Measurements from ENCODE around the gene ZNF143. TPM values are rescaled to one million over a fixed set of nuclear protein-coding genes. Genes with fewer than 3 reads are reported as not detected.

The ZNF143 gene
- total and polyA plus RNA-seq, 10 of the 15 experiments (the other 5 are each of a cell fraction or from before 2014, with no cell fraction given) = 13.6 to 48.7 (median 19.4) TPM

DNA sequence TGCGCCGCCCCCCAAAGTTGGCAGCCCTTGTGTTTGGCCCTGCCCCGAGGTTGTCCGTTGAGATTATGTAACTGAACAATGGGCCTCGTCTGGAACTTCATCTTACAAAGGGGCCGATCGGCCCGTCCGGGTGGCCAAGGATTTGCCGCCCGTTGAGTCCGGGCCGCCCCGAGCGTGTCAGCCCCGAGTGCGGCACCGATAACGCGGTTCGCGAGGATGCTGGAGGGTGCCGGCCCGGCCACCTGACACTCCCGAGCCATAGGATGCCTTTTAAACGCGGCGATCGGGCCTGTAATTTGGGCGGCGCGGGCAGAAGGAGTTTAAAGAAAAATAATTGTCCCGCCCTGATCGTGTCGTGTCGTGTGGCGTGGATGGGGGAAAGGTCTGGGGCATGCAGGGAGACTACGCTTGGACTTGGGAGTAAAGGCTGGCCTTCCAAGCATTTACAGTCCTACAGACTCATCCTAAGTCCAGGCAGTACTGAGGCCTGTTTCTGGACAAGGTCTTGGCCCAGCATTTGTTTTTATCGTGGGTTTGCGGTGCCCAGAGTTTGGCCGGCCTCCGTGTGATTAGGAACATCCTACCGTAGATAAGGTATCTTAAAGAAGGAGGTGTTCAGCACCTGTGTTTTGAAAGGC, 113.9 kb downstream of the ZNF143 start (continued):
- no peak for TF ChIP-seq GABPA (IDR thresholded peaks at IDR 0.05; ENCODE audit: low read depth)
- TF ChIP-seq POLR2A (IDR thresholded peaks at IDR 0.05; ENCODE audit: low read depth, low read length) = peak; percentile 54

DNA sequence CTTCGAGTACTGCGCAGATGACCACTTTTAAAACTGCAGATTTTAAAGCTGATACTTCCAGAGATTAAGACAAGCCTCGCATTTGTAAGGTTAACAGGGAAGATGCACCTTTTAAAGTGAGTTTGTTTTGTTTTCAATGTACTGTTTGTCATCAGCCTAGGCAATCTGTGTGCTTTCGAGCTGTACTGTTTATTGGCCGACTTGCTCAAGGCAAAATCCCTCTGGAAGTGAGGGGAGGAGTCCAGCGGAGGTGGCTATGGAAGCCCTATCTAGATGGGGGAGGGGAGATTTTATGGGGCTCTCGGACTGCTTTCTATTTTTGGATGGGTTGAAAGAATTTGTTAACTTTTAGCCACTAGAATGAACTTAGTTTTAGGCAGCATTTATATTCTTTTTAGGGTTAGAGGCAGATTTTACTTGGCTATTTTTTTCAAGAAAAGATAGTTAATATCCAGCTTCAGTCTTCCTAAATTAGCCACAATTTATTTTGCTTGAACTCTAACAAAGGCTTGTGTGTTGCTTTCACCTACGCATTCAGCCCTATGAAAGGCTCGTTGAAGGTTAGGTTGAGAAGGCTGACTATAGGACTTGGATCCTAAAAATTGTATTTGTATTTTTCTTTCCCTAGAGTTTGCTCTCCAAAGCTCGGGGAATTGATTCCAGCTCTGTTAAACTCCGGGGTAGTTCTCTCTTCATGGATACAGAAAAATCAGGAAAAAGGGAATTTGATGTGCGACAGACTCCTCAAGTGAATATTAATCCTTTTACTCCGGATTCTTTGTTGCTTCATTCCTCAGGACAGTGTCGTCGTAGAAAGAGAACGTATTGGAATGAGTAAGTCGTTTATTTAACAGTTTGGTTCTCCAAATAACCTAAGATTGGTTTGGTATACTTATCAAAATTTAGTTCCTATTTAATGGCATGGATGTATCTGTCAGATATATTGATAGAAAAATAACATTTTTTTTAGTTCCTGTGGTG, 114.7 kb downstream of the ZNF143 start:
- H3K4me3 ChIP-seq = peak overlapping the region; percentile 90
- FAIRE-seq (no peak), ATAC-seq (no peak), DNase-seq (ENCODE audit: low read depth, low spot score) (no peak)
- SMC1A ChIA-PET (ENCODE audit: uncharacterized antibody, unreplicated experiment) = interaction anchor here (0.6 to 3.8 kb wide), 18 partner anchors 9 to 173 kb away, joined by 3 to 64 read pairs (median 5); no protein-coding TSS in a partner anchor
- peaks cover 0 to 3% of the 10 kb centered on the region in 2 experiments; a peak in 2 of 4 replicates for H3K36me3 ChIP-seq (ENCODE audit: control insufficient read depth in 2 of 2, insufficient read depth in 2 of 2, low read length in 1 of 2)
- POLR2A ChIA-PET = interaction anchor here (0.5 to 4.0 kb wide), 12 partner anchors 9 to 191 kb away, joined by 3 to 19 read pairs (median 6); partner anchors contain the start of gene IPO7
- RAD21 ChIA-PET (ENCODE audit: unreplicated experiment) = interaction anchor here (0.7 to 4.0 kb wide), 14 partner anchors 10 to 728 kb away, joined by 3 to 46 read pairs (median 7); partner anchors contain the start of genes SWAP70 and ZNF143
- peak overlapping the region; percentile 90 for H3K27ac ChIP-seq (ENCODE audit: control insufficient read depth, insufficient read depth)
- H3K4me2 ChIP-seq (ENCODE audit: control insufficient read depth, insufficient read depth) = peak overlapping the region; percentile 41
- H3K79me2 ChIP-seq (ENCODE audit: control insufficient read depth, insufficient read depth, low read length) = peaks cover 64% of the 10 kb centered on the region
- H3K9me3 ChIP-seq (replicated peaks; ENCODE audit: control insufficient read depth, insufficient read depth, low read length) = no peaks in the 10 kb centered on the region
- H3K27me3 ChIP-seq (replicated peaks in 1 of 2; ENCODE audit: control insufficient read depth in 2 of 2, insufficient read depth in 2 of 2, low read length in 1 of 2) = no peaks in the 10 kb centered on the region
- H4K20me1 ChIP-seq (ENCODE audit: control insufficient read depth, insufficient read depth) = no peaks in the 10 kb centered on the region
- in situ Hi-C loops (cut with MboI) = no loop called here
- peak overlapping the region; percentile 76 for H3K9ac ChIP-seq (ENCODE audit: control insufficient read depth, insufficient read depth, low read length)
- intact Hi-C loops (cut with micrococcal nuclease; ENCODE audit: unreplicated experiment) = loop anchor here (2.0 kb wide), 1 partner anchor 173 kb away; no protein-coding TSS in a partner anchor
- under 1% methylated on average over 17 of the region's 17 CpGs for WGBS (ENCODE audit: insufficient coverage, insufficient replicate concordance, low lambda C conversion rate, missing lambda C conversion rate)
- CTCF ChIA-PET = interaction anchor here (0.6 to 3.7 kb wide), 15 partner anchors 8 to 501 kb away, joined by 3 to 31 read pairs (median 3); no protein-coding TSS in a partner anchor
- peak overlapping the region; percentile 72 for H2AFZ ChIP-seq (ENCODE audit: control insufficient read depth, low read depth, low read length)
- H3K4me1 ChIP-seq (ENCODE audit: control insufficient read depth, insufficient read depth, low read length) = no peaks in the 10 kb centered on the region
- TSS peak; percentile 58 for BruUV-seq (replicated peaks)
- TF ChIP-seq, protein P1, sequence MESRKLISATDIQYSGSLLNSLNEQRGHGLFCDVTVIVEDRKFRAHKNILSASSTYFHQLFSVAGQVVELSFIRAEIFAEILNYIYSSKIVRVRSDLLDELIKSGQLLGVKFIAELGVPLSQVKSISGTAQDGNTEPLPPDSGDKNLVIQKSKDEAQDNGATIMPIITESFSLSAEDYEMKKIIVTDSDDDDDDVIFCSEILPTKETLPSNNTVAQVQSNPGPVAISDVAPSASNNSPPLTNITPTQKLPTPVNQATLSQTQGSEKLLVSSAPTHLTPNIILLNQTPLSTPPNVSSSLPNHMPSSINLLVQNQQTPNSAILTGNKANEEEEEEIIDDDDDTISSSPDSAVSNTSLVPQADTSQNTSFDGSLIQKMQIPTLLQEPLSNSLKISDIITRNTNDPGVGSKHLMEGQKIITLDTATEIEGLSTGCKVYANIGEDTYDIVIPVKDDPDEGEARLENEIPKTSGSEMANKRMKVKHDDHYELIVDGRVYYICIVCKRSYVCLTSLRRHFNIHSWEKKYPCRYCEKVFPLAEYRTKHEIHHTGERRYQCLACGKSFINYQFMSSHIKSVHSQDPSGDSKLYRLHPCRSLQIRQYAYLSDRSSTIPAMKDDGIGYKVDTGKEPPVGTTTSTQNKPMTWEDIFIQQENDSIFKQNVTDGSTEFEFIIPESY (IDR thresholded peaks at IDR 0.05) = no peak
- TF ChIP-seq RAD51 (IDR thresholded peaks at IDR 0.05) (0 out of 2 replicates have a peak, but pooled peaks have one; percentile 6), BACH1 (IDR thresholded peaks at IDR 0.05; ENCODE audit: borderline replicate concordance) (no peak), IKZF2 (IDR thresholded peaks at IDR 0.05) (peak in 1 of 2 experiments; percentile 35), IKZF1 (conservative IDR thresholded peaks at IDR 0.05) (0 out of 2 replicates have a peak, but pooled peaks have one; percentile 32), WRNIP1 (IDR thresholded peaks at IDR 0.05; ENCODE audit: borderline replicate concordance, low read depth, low read length) (0 out of 2 replicates have a peak, but pooled peaks have one; percentile 0), FOXK2 (IDR thresholded peaks at IDR 0.05) (no peak), MEF2A (IDR thresholded peaks at IDR 0.05; ENCODE audit: insufficient read depth, low read depth, low read length) (0 out of 2 replicates have a peak, but pooled peaks have one; percentile 36), PML (IDR thresholded peaks at IDR 0.05; ENCODE audit: low read length) (0 out of 2 replicates have a peak, but pooled peaks have one; percentile 16), HDGF (IDR thresholded peaks at IDR 0.05) (no peak), NFIC (IDR thresholded peaks at IDR 0.05; ENCODE audit: low read depth, low read length) (peak; percentile 19; the same call in 1 of the 2 replicates), POLR2A (IDR thresholded peaks at IDR 0.05; ENCODE audit: low read depth, low read length) (no peak), SMARCA5 (IDR thresholded peaks at IDR 0.05) (no peak), MEF2B (IDR thresholded peaks at IDR 0.05; ENCODE audit: partially characterized antibody, poor library complexity, severe bottlenecking) (peak; percentile 45), CHD2 (IDR thresholded peaks at IDR 0.05; ENCODE audit: borderline replicate concordance, low read depth, low read length) (peak; percentile 19; the same call in 1 of the 2 replicates)
- TF ChIP-seq, protein P2, sequence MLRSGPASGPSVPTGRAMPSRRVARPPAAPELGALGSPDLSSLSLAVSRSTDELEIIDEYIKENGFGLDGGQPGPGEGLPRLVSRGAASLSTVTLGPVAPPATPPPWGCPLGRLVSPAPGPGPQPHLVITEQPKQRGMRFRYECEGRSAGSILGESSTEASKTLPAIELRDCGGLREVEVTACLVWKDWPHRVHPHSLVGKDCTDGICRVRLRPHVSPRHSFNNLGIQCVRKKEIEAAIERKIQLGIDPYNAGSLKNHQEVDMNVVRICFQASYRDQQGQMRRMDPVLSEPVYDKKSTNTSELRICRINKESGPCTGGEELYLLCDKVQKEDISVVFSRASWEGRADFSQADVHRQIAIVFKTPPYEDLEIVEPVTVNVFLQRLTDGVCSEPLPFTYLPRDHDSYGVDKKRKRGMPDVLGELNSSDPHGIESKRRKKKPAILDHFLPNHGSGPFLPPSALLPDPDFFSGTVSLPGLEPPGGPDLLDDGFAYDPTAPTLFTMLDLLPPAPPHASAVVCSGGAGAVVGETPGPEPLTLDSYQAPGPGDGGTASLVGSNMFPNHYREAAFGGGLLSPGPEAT (IDR thresholded peaks at IDR 0.05; ENCODE audit: low read depth) = peak; percentile 27; the same call in 1 of the 2 replicates
